GM12892 (cell line): ENCODE data around the gene ARHGEF35.
"Not testable (repeated sequence)": the region's sequence is repeated elsewhere in the genome, so short reads cannot be mapped to it uniquely, and the experiment has no call there.

Source experiments
- POLR2A ChIP-seq: IDR thresholded peaks from 2 replicates; pipeline ENCODE4 v1.6.1; 2011; ENCODE audit warnings: low read depth, low read length, control low read depth
- POLR2AphosphoS5 ChIP-seq: IDR thresholded peaks from 2 replicates; pipeline ENCODE4 v1.6.1; 2011; ENCODE audit warnings: low read depth, low read length, control low read depth

DNA sequence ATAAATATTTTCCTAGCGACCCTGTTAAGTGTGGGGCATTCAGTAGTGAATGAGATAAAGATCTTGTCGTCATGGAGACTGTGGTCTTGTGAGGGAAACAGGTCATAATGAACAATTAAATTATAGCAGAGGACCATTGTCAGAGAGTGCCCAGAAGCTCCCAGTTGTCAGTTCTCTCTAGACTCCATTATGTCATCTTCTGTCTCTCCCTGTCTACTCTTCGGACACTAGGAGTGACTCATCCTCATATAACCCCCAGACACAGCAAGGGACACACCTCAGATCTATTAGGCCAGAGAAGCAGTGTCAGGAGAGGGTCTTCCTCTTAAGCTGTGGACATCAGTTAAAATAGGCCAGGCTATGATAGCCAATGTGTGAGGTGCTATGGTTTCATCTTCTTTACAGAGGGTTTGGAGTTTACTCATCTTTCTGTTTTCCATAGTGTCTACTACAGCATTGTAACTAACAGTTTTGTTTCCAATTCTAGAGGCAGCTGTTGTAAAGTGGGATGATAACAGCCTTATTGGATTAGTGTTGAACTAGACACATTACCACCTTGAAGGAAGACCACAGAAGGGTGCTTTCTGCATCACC lies 7.0 kb downstream of the ARHGEF35 start:
- TF ChIP-seq POLR2A, POLR2AphosphoS5: not testable (repeated sequence)
